CD4-positive, alpha-beta memory T cell (primary cell): ENCODE data around the gene PRRC2C. TPM values are rescaled to one million over a fixed set of nuclear protein-coding genes. Genes with fewer than 3 reads are reported as not detected.

Source experiments
- CTCF ChIA-PET: fragments of 350-600 bp; sonication (Branson Sonifier 250); formaldehyde crosslinking; loops from one replicate; lab custom pipeline; 2021; ENCODE audit warnings: inconsistent platforms; ENCODE audit not compliant: partially characterized antibody; lab: Charles Lee
- POLR2A ChIA-PET: fragments of 350-600 bp; sonication (Branson Sonifier 250); formaldehyde crosslinking; loops from one replicate; lab custom pipeline; 2021; ENCODE audit not compliant: partially characterized antibody; lab: Charles Lee
- DNase-seq, 5 donors: peaks; one replicate each; pipeline versions ENCODE4 v3.0.0 to v3.0.0-alpha.2; 2020 to 2022; ENCODE audit warnings: mixed read lengths in 1 of 5
- H3K27ac ChIP-seq: one replicate; pipeline ENCODE4 v1.7.0; 2013; ENCODE audit warnings: low read depth, low read length
- H3K27me3 ChIP-seq: 2 replicates; pipeline ENCODE4 v1.7.0; 2013; ENCODE audit warnings: mild to moderate bottlenecking, low read length, moderate library complexity; ENCODE audit not compliant: insufficient read depth
- H3K36me3 ChIP-seq: 2 replicates; pipeline ENCODE4 v1.7.0; 2013; ENCODE audit warnings: mild to moderate bottlenecking, low read length, moderate library complexity; ENCODE audit not compliant: insufficient read depth
- H3K4me1 ChIP-seq: 2 replicates; pipeline ENCODE4 v1.7.0; 2013; ENCODE audit warnings: mild to moderate bottlenecking, low read length, moderate library complexity; ENCODE audit not compliant: insufficient read depth
- H3K4me3 ChIP-seq, 2 donors: one replicate each; pipeline ENCODE4 v1.7.0; 2013; ENCODE audit warnings: low read length in 2 of 2, mild to moderate bottlenecking in 1 of 2
- H3K9me3 ChIP-seq, 2 donors: one replicate each; pipeline ENCODE4 v1.7.0; 2013; ENCODE audit warnings: low read length in 2 of 2, control low read depth in 1 of 2; ENCODE audit not compliant: control insufficient read depth in 1 of 2
- H3K27ac Mint-ChIP-seq, 7 donors: one replicate each; pipeline ENCODE4 v1.8.0; 2020 to 2021; ENCODE audit warnings: mixed read lengths in 7 of 7, mild to moderate bottlenecking in 6 of 7, inconsistent platforms in 3 of 7, moderate library complexity in 3 of 7
- H3K27me3 Mint-ChIP-seq, 2 donors: one replicate each; pipeline ENCODE4 v1.8.0; 2020 to 2021; ENCODE audit warnings: mixed read lengths in 2 of 2
- H3K36me3 Mint-ChIP-seq, 2 donors: one replicate each; pipeline ENCODE4 v1.8.0; 2020 to 2021; ENCODE audit warnings: mixed read lengths in 2 of 2, inconsistent platforms in 1 of 2, mild to moderate bottlenecking in 1 of 2
- H3K4me1 Mint-ChIP-seq, 4 donors: one replicate each; pipeline ENCODE4 v1.8.0; 2020 to 2021; ENCODE audit warnings: mixed read lengths in 4 of 4, mild to moderate bottlenecking in 1 of 4
- H3K4me3 Mint-ChIP-seq, 8 donors: one replicate each; pipeline ENCODE4 v1.8.0; 2020 to 2021; ENCODE audit warnings: mixed read lengths in 8 of 8, mild to moderate bottlenecking in 7 of 8, moderate library complexity in 6 of 8, inconsistent platforms in 3 of 8
- H3K9me3 Mint-ChIP-seq, 8 donors: one replicate each; pipeline ENCODE4 v1.8.0; 2020 to 2021; ENCODE audit warnings: mixed read lengths in 8 of 8, mild to moderate bottlenecking in 5 of 8, inconsistent platforms in 3 of 8, moderate library complexity in 1 of 8
- intact Hi-C: fragments of 100-400 bp; cut with micrococcal nuclease; formaldehyde crosslinking; loops from one replicate; pipeline ENCODE4 v1.15.1; 2023
- polyA plus RNA-seq, 2 donors: library from polyadenylated mRNA; unstranded; fragments of 300-500 nt; fragmentation: Illumina TruSeq; gene quantifications; one replicate each; pipeline ENCODE4 v1.2.3, GENCODE V29; 2021
- total RNA-seq, 2 experiments: library from RNA; stranded (reverse); gene quantifications; one replicate each; pipeline ENCODE4 v1.2.3, GENCODE V29; 2021

The PRRC2C gene
- total and polyA plus RNA-seq, 4 experiments from 2014 or later, result 12.4 to 298 (median 201) TPM

DNA sequence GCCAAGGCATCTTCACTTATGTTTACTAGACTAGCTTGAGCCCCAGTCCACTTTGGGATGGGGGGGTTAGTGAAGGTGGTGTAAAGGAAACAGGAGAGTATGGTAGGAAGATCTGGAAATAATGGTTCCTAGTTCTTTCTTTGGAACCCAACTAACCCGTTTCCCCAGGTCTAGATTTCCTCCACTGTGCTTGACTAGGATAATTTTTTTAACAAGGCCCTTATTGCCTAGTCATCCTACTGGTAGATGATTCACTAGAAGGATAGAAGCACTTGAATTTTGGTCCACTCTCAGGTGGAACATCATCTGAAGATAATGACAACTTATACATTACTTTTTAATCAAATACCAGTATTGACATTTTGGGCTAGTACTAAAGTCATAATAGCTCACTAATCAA is 90.8 kb downstream of the PRRC2C start:
- H3K27ac ChIP-seq, result no peak overlapping the region

DNA sequence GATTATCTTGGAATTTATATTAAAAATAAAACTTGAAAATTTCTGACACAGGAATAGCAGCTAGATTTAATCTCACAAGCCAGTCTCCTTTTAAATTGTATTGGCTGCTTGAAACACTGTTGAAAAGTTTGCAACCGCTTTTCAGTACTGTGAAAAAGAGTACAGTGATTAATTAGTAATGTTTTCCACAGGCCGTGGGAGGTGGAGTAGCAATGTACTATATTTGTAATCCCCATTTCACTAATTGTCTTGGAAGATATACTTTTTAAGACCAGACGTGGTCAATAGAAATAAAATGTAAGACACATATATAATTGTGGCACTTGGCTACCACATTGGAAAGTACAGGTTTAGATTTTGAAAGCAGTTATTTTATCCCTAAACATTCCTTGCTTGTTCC is 95.9 kb downstream of the PRRC2C start:
- H3K36me3 ChIP-seq, result peaks cover 82% of the 10 kb centered on the region
- Mint-ChIP-seq H3K27me3 (no peaks in the 10 kb centered on the region), H3K4me1 (peaks cover 7 to 26% (median 10%) of the 10 kb centered on the region in 4 donors), H3K4me3 (no peak overlapping the region), H3K36me3 (peaks cover 58 to 82% of the 10 kb centered on the region in 2 donors), H3K9me3 (no peaks in the 10 kb centered on the region), H3K27ac (peak overlapping the region in 2 of 7 donors; percentile 15 to 42)
- peaks cover 8% of the 10 kb centered on the region for H3K4me1 ChIP-seq
- ChIA-PET POLR2A (no interaction called here), CTCF (no interaction called here)
- H3K27me3 ChIP-seq, result no peaks in the 10 kb centered on the region
- H3K4me3 ChIP-seq, result no peak overlapping the region
- H3K27ac ChIP-seq, result no peak overlapping the region
- intact Hi-C loops, result no loop called here
- no peaks in the 10 kb centered on the region for H3K9me3 ChIP-seq
- DNase-seq, result no peak

More for the DNA sequence above, 90.8 kb downstream of the PRRC2C start:
- Mint-ChIP-seq H3K36me3 (peaks cover 66 to 80% of the 10 kb centered on the region in 2 donors), H3K27me3 (no peaks in the 10 kb centered on the region), H3K9me3 (peaks cover 0 to 2% (median 0%) of the 10 kb centered on the region in 8 donors), H3K4me1 (peaks cover 7 to 15% (median 10%) of the 10 kb centered on the region in 4 donors), H3K27ac (no peak overlapping the region), H3K4me3 (no peak overlapping the region)
- POLR2A ChIA-PET, result no interaction called here
- Histone ChIP-seq H3K4me3 (no peak overlapping the region), H3K27me3 (no peaks in the 10 kb centered on the region), H3K36me3 (peaks cover 74% of the 10 kb centered on the region), H3K4me1 (peaks cover 8% of the 10 kb centered on the region), H3K9me3 (no peaks in the 10 kb centered on the region)
- intact Hi-C loops, result no loop called here
- no peak for DNase-seq
- CTCF ChIA-PET, result no interaction called here

DNA sequence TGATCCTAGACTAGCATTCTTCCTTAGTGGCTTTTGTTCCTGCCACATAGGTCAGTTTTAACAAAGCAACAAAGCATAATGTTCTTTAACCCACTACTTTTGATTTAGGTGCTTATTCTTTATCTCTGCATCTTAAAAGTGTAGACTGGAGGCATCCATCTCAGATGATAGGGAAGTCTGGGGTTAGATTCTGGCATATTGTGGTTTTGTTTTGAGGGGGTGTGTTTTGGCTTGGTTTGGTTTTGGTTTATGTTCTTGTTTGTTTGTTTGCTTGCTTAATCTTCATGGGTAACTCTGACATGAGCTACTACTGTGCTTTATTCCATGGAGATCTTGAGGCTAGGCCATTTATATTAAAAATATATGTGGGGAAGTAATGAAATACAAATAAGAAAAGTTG is 96.4 kb downstream of the PRRC2C start:
- DNase-seq, result no peak
- Mint-ChIP-seq H3K36me3 (peaks cover 57 to 80% of the 10 kb centered on the region in 2 donors), H3K9me3 (no peaks in the 10 kb centered on the region), H3K4me1 (peaks cover 7 to 26% (median 10%) of the 10 kb centered on the region in 4 donors), H3K4me3 (no peak overlapping the region), H3K27ac (peak overlapping the region in 5 of 7 donors; percentile 30 to 90 (median 59)), H3K27me3 (no peaks in the 10 kb centered on the region)
- H3K27ac ChIP-seq, result no peak overlapping the region
- no peaks in the 10 kb centered on the region for H3K27me3 ChIP-seq
- H3K4me3 ChIP-seq, result no peak overlapping the region
- H3K9me3 ChIP-seq, result no peaks in the 10 kb centered on the region
- peaks cover 8% of the 10 kb centered on the region for H3K4me1 ChIP-seq
- peaks cover 80% of the 10 kb centered on the region for H3K36me3 ChIP-seq
- POLR2A ChIA-PET, result no interaction called here
- CTCF ChIA-PET, result no interaction called here
- intact Hi-C loops, result no loop called here

DNA sequence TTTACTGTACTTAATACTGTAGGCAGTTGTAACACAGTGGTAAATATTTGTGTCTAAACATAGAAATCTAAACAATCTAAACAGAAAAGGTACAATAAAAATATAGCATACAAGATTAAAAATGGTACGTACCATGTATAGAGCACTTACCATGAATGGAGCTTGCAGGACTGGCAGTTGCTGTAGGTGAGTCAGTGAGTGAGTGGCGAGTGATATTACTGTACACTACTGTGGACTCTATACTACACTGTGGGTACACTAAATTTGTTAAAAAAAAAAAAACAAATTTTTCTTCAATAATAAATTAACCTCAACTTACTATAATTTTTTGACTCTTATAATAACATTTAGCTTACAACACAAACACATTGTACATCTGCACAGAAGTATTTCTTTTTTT is 97.3 kb downstream of the PRRC2C start:
- intact Hi-C loops, result no loop called here
- peaks cover 80% of the 10 kb centered on the region for H3K36me3 ChIP-seq
- H3K9me3 ChIP-seq, result no peaks in the 10 kb centered on the region
- no peak overlapping the region for H3K4me3 ChIP-seq
- no peak for DNase-seq
- H3K27ac ChIP-seq, result no peak overlapping the region
- H3K4me1 Mint-ChIP-seq, result peaks cover 5 to 26% (median 10%) of the 10 kb centered on the region in 4 donors
- H3K4me1 ChIP-seq, result peaks cover 8% of the 10 kb centered on the region
- CTCF ChIA-PET, result interaction anchor here (0.6 kb wide), 1 partner anchor 1673 kb away, joined by 3 read pairs; no protein-coding TSS in a partner anchor
- no peaks in the 10 kb centered on the region for H3K27me3 Mint-ChIP-seq
- H3K27me3 ChIP-seq, result no peaks in the 10 kb centered on the region
- no peak overlapping the region for H3K4me3 Mint-ChIP-seq
- no peaks in the 10 kb centered on the region for H3K9me3 Mint-ChIP-seq
- peaks cover 56 to 80% of the 10 kb centered on the region in 2 donors for H3K36me3 Mint-ChIP-seq
- H3K27ac Mint-ChIP-seq, result no peak overlapping the region
- POLR2A ChIA-PET, result no interaction called here

DNA sequence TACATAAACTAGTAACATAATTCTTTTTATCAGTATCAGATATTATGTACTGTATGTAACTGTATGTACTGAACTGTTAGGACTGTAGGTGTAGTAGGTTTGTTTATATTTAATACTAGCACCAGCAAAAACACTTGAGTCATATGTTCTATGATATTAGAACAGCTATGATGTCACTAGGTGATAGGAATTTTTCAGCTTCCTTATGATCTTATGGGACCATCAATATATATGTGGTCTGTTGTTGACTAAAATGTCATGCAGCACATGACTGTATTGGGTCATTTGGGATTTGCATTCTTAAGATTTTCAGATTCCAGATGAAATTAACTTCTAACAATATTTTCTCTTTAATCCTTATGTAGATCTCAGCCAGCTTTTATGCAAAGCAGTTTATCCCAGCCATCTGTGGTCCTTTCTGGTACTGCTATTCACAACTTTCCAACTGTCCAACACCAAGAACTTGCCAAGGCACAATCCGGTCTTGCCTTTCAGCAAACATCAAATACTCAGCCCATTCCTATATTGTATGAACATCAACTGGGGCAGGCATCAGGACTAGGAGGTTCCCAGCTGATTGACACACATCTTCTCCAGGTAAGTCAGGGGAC is 98.4 kb downstream of the PRRC2C start:
- intact Hi-C loops, result no loop called here
- ChIA-PET CTCF (no interaction called here), POLR2A (no interaction called here)
- Mint-ChIP-seq H3K4me3 (no peak overlapping the region), H3K27ac (peak overlapping the region in 2 of 7 donors; percentile 4 to 43), H3K9me3 (no peaks in the 10 kb centered on the region), H3K27me3 (no peaks in the 10 kb centered on the region), H3K36me3 (peaks cover 52 to 81% of the 10 kb centered on the region in 2 donors), H3K4me1 (peaks cover 5 to 26% (median 11%) of the 10 kb centered on the region in 4 donors)
- Histone ChIP-seq H3K27me3 (no peaks in the 10 kb centered on the region), H3K4me3 (no peak overlapping the region), H3K36me3 (peaks cover 78% of the 10 kb centered on the region), H3K4me1 (peaks cover 8% of the 10 kb centered on the region), H3K9me3 (no peaks in the 10 kb centered on the region), H3K27ac (no peak overlapping the region)
- DNase-seq, result no peak

DNA sequence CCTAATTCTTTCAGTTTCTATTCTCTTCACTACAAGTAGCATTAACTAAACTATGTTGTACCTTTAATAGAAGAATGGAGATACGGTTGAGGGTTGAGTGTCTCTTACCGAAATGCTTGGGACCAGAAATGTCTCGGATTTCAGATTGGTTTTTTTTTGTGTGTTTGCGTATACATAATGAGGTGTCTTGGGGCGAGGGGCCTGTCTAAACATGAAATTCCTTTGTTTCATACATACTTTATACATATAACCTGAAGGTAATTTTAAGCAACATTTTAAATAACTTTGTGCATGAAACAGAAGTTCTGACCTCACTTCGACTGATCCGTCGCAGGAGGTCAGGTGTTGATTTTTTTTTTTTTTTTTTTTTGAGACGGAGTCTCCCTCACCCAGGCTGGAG is 100.4 kb downstream of the PRRC2C start:
- no peaks in the 10 kb centered on the region for H3K9me3 ChIP-seq
- peaks cover 2% of the 10 kb centered on the region for H3K4me1 ChIP-seq
- H3K4me1 Mint-ChIP-seq, result peaks cover 0 to 11% (median 2%) of the 10 kb centered on the region in 4 donors
- no peak overlapping the region for H3K27ac ChIP-seq
- peaks cover 54 to 81% of the 10 kb centered on the region in 2 donors for H3K36me3 Mint-ChIP-seq
- H3K27me3 ChIP-seq, result no peaks in the 10 kb centered on the region
- peaks cover 77% of the 10 kb centered on the region for H3K36me3 ChIP-seq
- POLR2A ChIA-PET, result no interaction called here
- CTCF ChIA-PET, result no interaction called here
- no peaks in the 10 kb centered on the region for H3K27me3 Mint-ChIP-seq
- no peak overlapping the region for H3K4me3 Mint-ChIP-seq
- DNase-seq, result no peak
- peak overlapping the region in 1 of 7 donors; percentile 26 for H3K27ac Mint-ChIP-seq
- H3K9me3 Mint-ChIP-seq, result no peaks in the 10 kb centered on the region
- H3K4me3 ChIP-seq, result no peak overlapping the region
- intact Hi-C loops, result no loop called here

DNA sequence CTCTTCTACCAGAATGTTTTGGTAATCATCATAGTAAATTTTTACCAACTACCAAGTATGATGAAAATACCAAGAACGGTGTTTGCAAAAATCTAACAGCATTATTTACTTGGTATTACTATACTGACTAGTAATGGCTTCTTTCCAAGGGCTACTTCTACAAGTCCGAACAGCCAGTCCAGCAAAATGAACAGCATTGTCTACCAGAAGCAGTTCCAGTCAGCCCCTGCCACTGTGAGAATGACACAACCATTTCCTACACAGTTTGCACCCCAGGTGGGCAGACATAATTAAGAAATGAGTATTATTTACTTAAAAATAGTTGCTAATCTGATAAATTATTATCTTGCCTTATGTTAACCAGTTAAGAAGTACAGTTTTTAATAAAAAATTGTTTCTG is 102.9 kb downstream of the PRRC2C start:
- intact Hi-C loops, result no loop called here
- ChIA-PET CTCF (no interaction called here), POLR2A (no interaction called here)
- Mint-ChIP-seq H3K9me3 (no peaks in the 10 kb centered on the region), H3K36me3 (peaks cover 67 to 84% of the 10 kb centered on the region in 2 donors), H3K4me3 (no peak overlapping the region), H3K27ac (no peak overlapping the region), H3K4me1 (peaks cover 0 to 4% (median under 1%) of the 10 kb centered on the region in 4 donors), H3K27me3 (no peaks in the 10 kb centered on the region)
- no peak overlapping the region for H3K27ac ChIP-seq
- H3K4me3 ChIP-seq, result no peak overlapping the region
- H3K4me1 ChIP-seq, result no peaks in the 10 kb centered on the region
- H3K9me3 ChIP-seq, result no peaks in the 10 kb centered on the region
- DNase-seq, result no peak
- H3K27me3 ChIP-seq, result no peaks in the 10 kb centered on the region
- H3K36me3 ChIP-seq, result peaks cover 80% of the 10 kb centered on the region
